ENCODE measurements around the gene SF3B3. TPM values are rescaled to one million over a fixed set of nuclear protein-coding genes. Genes with fewer than 3 reads are reported as not detected.

Gene SF3B3
- total and polyA plus RNA-seq, 2 of the 13 experiments (the other 11 are each of a cell fraction or from before 2014, with no cell fraction given), result 157 to 500 TPM

DNA sequence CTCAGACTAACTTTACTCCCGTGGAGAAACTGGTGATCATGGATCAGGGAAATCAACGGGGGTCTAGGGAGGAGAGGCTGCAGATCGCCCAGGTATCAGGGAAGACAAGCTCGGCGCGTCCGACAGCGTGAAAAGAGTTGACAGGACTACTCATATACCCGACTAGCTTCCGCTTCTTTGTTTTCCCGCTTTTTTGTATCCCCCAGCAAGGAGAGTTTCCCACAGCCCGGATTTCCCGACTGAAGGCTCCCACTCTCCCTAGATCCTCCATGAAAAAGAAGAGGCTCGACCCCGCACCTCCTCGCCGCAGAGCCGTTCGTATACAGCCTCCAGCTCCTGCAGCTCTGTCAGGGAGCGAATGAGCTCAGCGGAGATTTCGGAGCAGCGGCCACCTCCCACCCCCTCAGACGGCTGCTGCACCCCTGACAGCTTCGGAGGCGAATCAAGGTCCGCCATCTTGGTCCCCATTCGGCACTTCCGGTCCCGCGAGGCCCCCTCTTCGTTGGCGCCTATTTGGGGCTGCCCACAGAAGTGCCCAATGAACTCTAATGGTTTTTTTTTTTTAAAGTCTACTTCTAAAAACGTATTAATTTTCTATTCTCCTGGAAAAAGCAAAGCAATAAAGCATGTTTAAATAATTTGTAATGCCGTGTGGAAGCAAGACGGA lies 407 bp upstream of the SF3B3 start, which contains the start of gene COG4 (continued):
- TF ChIP-seq ZNF704 (CRISPR knock-in tag; IDR thresholded peaks at IDR 0.05; ENCODE audit: borderline replicate concordance) (no peak; the same call in 1 of the 2 replicates), ZBTB7A (CRISPR knock-in tag; IDR thresholded peaks at IDR 0.05) (no peak), TBX2 (CRISPR knock-in tag; IDR thresholded peaks at IDR 0.05; ENCODE audit: borderline replicate concordance) (0 out of 2 replicates have a peak, but pooled peaks have one; percentile 49), NRL (CRISPR knock-in tag; IDR thresholded peaks at IDR 0.05; ENCODE audit: borderline replicate concordance) (peak; percentile 75; the same call in 1 of the 2 replicates), SP1 (IDR thresholded peaks at IDR 0.05) (no peak), SP1 (CRISPR knock-in tag; IDR thresholded peaks at IDR 0.05) (peak; percentile 40; the same call in 1 of the 2 replicates), HMGXB4 (CRISPR knock-in tag; IDR thresholded peaks at IDR 0.05; ENCODE audit: borderline replicate concordance in 1 of 2, low read depth in 1 of 2) (peak in 1 of 2 experiments; percentile 63; a peak in 1 of 4 replicates), SPEN (CRISPR knock-in tag; IDR thresholded peaks at IDR 0.05; ENCODE audit: low read depth) (0 out of 2 replicates have a peak, but pooled peaks have one; percentile 17), ZNF691 (CRISPR knock-in tag; IDR thresholded peaks at IDR 0.05; ENCODE audit: borderline replicate concordance, low read depth) (0 out of 2 replicates have a peak, but pooled peaks have one; percentile 67), NCOA2 (CRISPR knock-in tag; IDR thresholded peaks at IDR 0.05) (peak; percentile 45; the same call in 1 of the 2 replicates), ZNF333 (CRISPR knock-in tag; IDR thresholded peaks at IDR 0.05; ENCODE audit: borderline replicate concordance) (peak; percentile 21; the same call in 1 of the 2 replicates), POLR2AphosphoS2 (IDR thresholded peaks at IDR 0.05; ENCODE audit: low read depth, low read length) (no peak), ZNF12 (CRISPR knock-in tag; IDR thresholded peaks at IDR 0.05) (peak; percentile 24; the same call in 1 of the 2 replicates), GABPB1 (CRISPR knock-in tag; IDR thresholded peaks at IDR 0.05) (peak; percentile 98), EHMT2 (IDR thresholded peaks at IDR 0.05; ENCODE audit: borderline replicate concordance, low read depth, low read length) (0 out of 2 replicates have a peak, but pooled peaks have one; percentile 33), SAP130 (CRISPR knock-in tag; IDR thresholded peaks at IDR 0.05; ENCODE audit: low read depth) (peak; percentile 88), KLF6 (CRISPR knock-in tag; IDR thresholded peaks at IDR 0.05) (peak; percentile 50; the same call in 1 of the 2 replicates), RELA (CRISPR knock-in tag; IDR thresholded peaks at IDR 0.05) (no peak), ZNF350 (CRISPR knock-in tag; IDR thresholded peaks at IDR 0.05; ENCODE audit: borderline replicate concordance, low read depth) (peak; percentile 81; the same call in 1 of the 2 replicates), ETV6 (CRISPR knock-in tag; conservative IDR thresholded peaks at IDR 0.05) (peak; percentile 58; the same call in 1 of the 2 replicates), NFKB2 (CRISPR knock-in tag; IDR thresholded peaks at IDR 0.05; ENCODE audit: borderline replicate concordance) (peak; percentile 36; the same call in 1 of the 2 replicates), PHF8 (CRISPR knock-in tag; IDR thresholded peaks at IDR 0.05) (peak; percentile 68), ZNF749 (CRISPR knock-in tag; IDR thresholded peaks at IDR 0.05; ENCODE audit: borderline replicate concordance) (0 out of 2 replicates have a peak, but pooled peaks have one; percentile 20)
